ACC112 (cell line): ENCODE measurements around the gene LIN37.

Experiments used
- H2AFZ ChIP-seq: fragments of 200-600 bp; sonication (generic); one replicate; pipeline ENCODE4 v1.6.0; 2017; ENCODE audit warnings: antibody characterized with exemption, low read length; ENCODE audit not compliant: unreplicated experiment
- H3K27ac ChIP-seq: fragments of 200-600 bp; sonication (generic); 2 replicates; pipeline ENCODE4 v1.5.1; 2014; ENCODE audit warnings: low read depth, mild to moderate bottlenecking, antibody characterized with exemption, low read length, moderate library complexity
- H3K27me3 ChIP-seq: fragments of 200-600 bp; sonication (generic); 2 replicates; pipeline ENCODE4 v1.6.1; 2014; ENCODE audit warnings: mild to moderate bottlenecking, antibody characterized with exemption, low read length, moderate library complexity, mixed read lengths; ENCODE audit not compliant: insufficient read depth
- H3K36me3 ChIP-seq: fragments of 200-600 bp; sonication (generic); 2 replicates; pipeline ENCODE4 v1.6.1; 2016; ENCODE audit warnings: mild to moderate bottlenecking, antibody characterized with exemption, low read length, moderate library complexity, mixed read lengths; ENCODE audit not compliant: insufficient read depth
- H3K4me1 ChIP-seq: fragments of 200-600 bp; sonication (generic); one replicate; pipeline ENCODE4 v1.6.1; 2016; ENCODE audit warnings: low read length, mixed read lengths; ENCODE audit not compliant: insufficient read depth, unreplicated experiment, control insufficient read depth
- H3K4me3 ChIP-seq: fragments of 200-600 bp; sonication (generic); 2 replicates; pipeline ENCODE4 v1.5.1; 2014; ENCODE audit warnings: mild to moderate bottlenecking, low read depth, low read length
- H3K79me2 ChIP-seq: fragments of 200-600 bp; sonication (generic); one replicate; pipeline ENCODE4 v1.6.0; 2016; ENCODE audit warnings: low read length; ENCODE audit not compliant: control insufficient read depth, unreplicated experiment, insufficient read depth

Gene LIN37

DNA sequence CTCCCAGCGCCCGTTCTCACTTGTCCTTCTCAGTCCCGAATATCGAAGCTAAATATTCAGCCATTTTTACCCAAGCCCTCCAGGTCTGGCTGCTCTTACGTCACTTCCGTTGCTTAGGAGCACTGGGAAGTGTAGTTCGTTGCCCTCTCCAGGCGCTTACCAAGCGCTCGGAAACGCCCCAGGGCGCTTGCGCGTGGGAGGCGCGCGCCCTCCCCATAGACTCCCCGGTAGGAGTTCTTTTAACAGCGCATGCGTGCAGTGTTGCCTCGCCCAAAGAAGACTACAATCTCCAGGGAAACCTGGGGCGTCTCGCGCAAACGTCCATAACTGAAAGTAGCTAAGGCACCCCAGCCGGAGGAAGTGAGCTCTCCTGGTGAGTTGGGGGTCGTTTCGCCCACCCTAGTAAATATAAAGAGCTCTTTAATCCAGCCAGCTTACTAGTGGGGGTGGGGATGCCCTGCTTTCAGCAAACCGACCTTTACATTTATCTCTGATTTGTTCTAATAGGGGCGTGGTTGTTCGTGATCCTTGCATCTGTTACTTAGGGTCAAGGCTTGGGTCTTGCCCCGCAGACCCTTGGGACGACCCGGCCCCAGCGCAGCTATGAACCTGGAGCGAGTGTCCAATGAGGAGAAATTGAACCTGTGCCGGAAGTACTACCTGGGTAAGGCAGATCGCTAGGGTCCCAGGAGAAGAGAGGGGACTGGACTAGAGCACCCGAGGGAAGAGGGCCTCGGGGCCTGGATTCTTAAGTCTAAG is 2.9 kb upstream of the LIN37 start, which contains the start of the genes PSENEN and U2AF1L4:
TSS of gene PSENEN (plus strand) at position 324 of the 759 bp plus-strand sequence. CDS start at position 604, 280 bp downstream.
TSS of gene U2AF1L4 (minus strand) at position 91 of the 759 bp plus-strand sequence. CDS start at position 64, 27 bp downstream.
- Histone ChIP-seq H3K27me3 (no peaks in the 10 kb centered on the region), H3K27ac (peak within 1 kb of the TSS; percentile 96), H3K36me3 (no peaks in the 10 kb centered on the region), H3K4me3 (peak within 1 kb of the TSS; percentile 100), H3K79me2 (peaks cover 18% of the 10 kb centered on the region), H2AFZ (peak within 1 kb of the TSS; percentile 85), H3K4me1 (peaks cover 10% of the 10 kb centered on the region)

DNA sequence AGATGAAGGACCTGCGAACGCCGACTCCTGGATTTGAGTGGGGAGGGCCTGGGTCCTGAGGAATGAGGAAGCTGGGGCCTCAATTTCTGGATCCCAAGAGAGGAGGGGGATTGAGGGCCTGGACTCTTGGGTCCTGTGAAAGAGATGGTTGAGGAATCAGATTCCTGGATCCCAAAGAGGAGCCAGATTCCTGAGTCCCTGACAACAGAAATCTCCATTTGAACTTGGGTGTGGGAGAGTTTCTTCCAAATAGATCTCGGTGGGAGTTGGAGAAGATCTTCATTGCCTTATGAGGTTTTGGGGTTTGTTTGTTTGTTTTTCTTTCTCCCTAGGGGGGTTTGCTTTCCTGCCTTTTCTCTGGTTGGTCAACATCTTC is 2.3 kb upstream of the LIN37 start:
- peaks cover 10% of the 10 kb centered on the region for H3K4me1 ChIP-seq
- peak overlapping the region; percentile 69 for H2AFZ ChIP-seq
- H3K79me2 ChIP-seq = peaks cover 18% of the 10 kb centered on the region
- peak overlapping the region; percentile 96; the same call in 1 of the 2 replicates for H3K27ac ChIP-seq
- no peaks in the 10 kb centered on the region for H3K27me3 ChIP-seq
- no peaks in the 10 kb centered on the region for H3K36me3 ChIP-seq
- peak overlapping the region; percentile 100 for H3K4me3 ChIP-seq

DNA sequence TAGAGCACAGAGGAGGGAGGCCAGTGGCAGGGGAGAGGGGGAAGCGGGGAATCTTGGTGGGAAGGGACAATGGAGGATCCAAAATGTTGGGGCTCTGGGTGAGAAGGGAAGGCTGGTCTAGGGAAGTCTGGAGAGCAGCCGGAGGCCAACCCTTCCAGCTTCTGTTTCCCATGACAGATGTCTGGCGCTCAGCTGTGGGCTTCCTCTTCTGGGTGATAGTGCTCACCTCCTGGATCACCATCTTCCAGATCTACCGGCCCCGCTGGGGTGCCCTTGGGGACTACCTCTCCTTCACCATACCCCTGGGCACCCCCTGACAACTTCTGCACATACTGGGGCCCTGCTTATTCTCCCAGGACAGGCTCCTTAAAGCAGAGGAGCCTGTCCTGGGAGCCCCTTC is 1.8 kb upstream of the LIN37 start:
- Histone ChIP-seq H3K4me3 (peak overlapping the region; percentile 100), H3K79me2 (peaks cover 18% of the 10 kb centered on the region), H3K27ac (no peak overlapping the region), H3K4me1 (peaks cover 10% of the 10 kb centered on the region), H3K27me3 (no peaks in the 10 kb centered on the region), H3K36me3 (no peaks in the 10 kb centered on the region), H2AFZ (no peak overlapping the region)

DNA sequence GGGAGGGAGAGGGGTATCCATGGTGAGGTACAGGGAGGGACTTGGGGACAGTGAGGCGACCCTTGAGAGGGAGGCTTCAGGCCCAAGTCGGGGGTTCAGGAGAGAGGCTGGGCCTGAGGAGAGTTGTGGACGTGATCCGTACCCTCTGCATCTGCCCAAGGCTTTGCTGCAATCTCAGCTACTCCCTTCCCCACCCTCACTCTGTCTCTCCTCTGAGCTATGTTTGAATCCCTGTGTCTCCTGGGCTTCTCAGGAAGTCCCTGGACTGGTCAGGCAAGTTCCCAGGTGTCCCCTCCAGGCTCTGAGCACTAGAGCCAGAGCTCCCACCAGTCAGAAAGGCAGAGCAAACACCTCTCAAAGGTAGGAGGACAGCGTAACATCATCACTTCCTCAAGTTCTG is 1.8 kb downstream of the LIN37 start:
- Histone ChIP-seq H3K4me1 (peaks cover 14% of the 10 kb centered on the region), H3K36me3 (no peaks in the 10 kb centered on the region), H2AFZ (no peak overlapping the region), H3K4me3 (no peak overlapping the region), H3K27me3 (no peaks in the 10 kb centered on the region), H3K27ac (no peak overlapping the region), H3K79me2 (peaks cover 18% of the 10 kb centered on the region)

DNA sequence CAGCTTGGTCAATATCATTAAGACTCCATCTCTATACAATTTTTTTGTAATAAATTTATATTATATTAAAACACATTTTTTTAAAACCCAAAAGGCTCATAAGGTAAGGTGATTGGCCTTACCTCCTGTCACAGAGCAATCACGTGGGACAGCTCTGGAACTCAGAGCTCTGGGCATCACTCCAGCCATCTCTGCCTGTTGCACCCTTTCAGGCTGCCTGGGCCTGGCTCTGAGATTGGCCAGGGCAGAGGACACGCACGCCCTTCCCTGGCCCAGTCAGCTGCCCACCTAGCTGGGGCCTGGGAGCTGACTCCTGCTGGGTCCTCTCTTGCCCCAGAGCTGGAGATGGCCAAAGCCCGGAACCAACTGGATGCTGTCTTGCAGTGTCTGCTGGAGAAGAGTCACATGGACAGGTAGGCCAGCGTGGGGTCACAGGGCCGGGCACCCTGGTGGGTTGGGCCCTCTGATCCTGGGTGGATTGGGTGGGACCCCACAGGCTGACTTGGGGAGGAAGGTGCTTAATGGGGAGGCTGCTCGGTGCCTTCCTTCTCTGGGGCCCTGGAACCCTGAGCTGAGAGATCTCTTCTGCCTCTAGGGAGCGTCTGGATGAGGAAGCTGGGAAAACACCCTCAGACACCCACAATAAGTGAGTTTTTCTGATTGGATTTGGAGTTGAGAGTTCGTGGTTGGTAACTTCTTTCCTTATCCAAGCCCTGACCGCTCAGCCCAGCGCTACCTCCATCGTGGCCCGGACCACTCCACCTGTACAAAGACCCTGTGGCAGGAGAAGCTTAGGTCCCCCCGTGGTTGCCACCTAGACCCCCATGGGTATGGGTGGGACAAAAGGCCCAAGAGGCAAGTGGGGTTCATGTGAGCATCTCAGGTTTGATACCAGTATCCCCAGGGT is 3.7 kb downstream of the LIN37 start:
- Histone ChIP-seq H3K4me3 (no peak overlapping the region), H3K27me3 (no peaks in the 10 kb centered on the region), H3K79me2 (peaks cover 5% of the 10 kb centered on the region), H3K27ac (no peak overlapping the region), H2AFZ (no peak overlapping the region), H3K36me3 (no peaks in the 10 kb centered on the region), H3K4me1 (peaks cover 14% of the 10 kb centered on the region)

DNA sequence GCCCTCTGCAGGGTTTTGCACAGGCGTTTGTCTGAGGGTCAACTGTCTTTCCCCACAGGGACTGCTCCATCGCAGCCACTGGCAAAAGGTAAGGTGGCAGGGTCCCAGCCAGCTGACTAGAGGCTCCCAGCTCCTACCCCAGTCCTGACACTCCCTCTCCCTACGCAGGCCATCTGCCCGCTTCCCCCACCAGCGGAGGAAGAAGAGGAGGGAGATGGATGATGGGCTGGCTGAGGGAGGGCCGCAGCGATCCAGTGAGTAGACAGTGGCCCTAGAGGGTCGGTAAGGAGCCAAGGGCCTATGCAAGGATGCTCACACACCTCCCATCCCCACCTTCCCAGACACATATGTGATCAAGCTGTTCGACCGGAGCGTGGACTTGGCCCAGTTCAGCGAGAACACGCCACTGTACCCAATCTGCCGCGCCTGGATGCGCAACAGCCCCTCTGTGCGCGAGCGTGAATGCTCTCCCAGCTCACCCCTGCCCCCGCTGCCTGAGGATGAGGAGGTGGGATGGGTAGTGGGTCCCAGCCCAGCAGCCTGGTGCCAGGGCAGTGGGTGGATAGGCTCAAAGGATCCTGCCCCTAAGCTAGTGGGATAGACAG is 4.5 kb downstream of the LIN37 start:
- H3K4me1 ChIP-seq = peaks cover 14% of the 10 kb centered on the region
- H3K27me3 ChIP-seq = no peaks in the 10 kb centered on the region
- no peak overlapping the region for H2AFZ ChIP-seq
- no peaks in the 10 kb centered on the region for H3K36me3 ChIP-seq
- H3K4me3 ChIP-seq = no peak overlapping the region
- no peak overlapping the region for H3K27ac ChIP-seq
- H3K79me2 ChIP-seq = peaks cover 5% of the 10 kb centered on the region

DNA sequence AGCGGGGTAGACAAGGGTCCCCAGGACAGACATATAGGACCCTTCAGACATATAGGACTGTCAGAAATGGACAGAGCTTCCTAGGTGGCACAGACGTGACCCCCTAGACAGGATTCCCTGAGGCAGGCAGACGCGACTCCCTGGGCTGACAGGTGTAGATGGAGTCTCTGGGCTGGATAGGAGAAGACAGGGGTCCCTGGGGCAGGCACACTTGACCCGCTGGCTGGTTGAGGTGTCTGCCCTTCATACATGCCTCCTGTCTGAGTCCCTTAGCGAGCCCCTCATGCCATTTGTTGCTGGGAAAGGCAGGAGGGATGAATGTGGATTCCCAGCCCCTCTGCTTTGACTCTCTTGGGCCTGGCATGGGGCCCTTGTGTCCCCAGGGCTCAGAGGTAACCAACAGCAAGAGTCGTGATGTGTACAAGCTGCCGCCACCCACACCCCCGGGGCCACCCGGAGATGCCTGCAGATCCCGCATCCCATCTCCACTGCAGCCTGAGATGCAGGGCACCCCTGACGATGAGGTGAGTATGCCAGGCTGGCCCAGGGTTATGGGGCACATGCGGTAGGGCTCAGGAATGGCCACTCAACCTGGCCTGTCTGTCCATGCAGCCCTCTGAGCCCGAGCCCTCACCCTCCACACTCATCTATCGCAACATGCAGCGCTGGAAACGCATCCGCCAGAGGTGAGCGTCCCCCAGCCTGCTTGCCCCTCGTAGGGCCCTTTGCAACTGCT is 5.4 kb downstream of the LIN37 start:
- peaks cover 5% of the 10 kb centered on the region for H3K79me2 ChIP-seq
- peaks cover 13% of the 10 kb centered on the region for H3K4me1 ChIP-seq
- no peak overlapping the region for H3K27ac ChIP-seq
- no peaks in the 10 kb centered on the region for H3K27me3 ChIP-seq
- no peaks in the 10 kb centered on the region for H3K36me3 ChIP-seq
- H3K4me3 ChIP-seq = no peak overlapping the region
- no peak overlapping the region for H2AFZ ChIP-seq

DNA sequence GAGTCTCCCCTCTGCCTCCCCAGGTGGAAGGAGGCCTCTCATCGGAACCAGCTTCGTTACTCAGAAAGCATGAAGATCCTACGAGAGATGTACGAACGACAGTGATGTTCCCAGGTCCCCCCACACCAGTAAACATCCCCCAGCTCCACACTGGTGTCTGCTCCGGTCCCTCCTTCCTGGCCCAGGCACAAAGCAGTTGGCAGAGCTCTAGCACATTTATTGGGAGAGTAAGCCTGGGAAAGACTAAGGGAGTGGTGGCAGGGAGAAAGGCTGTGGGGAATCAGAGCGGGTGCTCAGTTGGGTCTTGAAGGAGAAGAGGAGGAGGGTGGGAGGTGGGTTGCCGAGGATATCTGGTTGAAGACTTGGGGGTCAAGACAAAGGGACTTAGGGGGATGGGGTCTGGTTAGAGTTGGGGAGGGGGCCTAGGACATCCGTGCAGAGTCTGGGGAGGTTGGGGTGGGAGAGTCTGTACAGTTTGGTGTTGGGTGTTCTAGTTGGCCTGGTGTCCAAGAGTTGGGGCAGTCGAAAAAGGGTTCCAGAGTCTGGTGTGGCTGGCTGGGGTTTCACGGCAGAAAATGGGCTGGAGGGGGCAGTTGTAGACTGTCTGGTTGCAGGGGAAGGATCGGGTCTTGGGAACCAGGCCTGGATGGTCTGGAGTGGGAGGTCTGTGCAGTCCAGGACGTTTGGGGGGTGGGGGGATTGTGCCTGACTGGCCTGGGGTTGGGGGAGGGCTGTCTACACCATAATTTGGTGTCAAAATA is 6.2 kb downstream of the LIN37 start:
- Histone ChIP-seq H3K27me3 (no peaks in the 10 kb centered on the region), H3K27ac (peak overlapping the region; percentile 72), H3K36me3 (no peaks in the 10 kb centered on the region), H2AFZ (no peak overlapping the region), H3K4me1 (peaks cover 18% of the 10 kb centered on the region), H3K79me2 (peaks cover 8% of the 10 kb centered on the region), H3K4me3 (peak overlapping the region; percentile 93)

DNA sequence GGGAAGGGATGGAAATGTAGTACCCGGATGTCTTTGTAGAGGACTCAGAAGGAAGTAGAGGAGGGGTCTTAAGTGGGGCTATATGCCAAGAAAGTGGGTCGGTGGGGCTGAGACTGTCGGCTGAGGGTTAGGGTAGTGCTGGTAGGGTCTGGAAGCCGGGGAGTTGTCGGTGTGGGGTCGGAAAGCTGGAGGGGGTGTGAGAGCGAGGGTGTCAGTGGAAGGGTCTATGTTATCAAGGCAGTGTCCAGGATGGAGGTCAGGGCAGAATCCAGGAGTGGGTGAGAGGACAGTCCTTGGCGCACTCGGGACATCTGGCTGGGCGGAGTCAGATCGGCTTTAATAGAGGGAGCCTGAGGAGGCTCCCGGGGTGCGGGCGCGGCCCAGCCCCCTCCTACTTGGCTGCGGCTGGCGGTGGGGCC is 6.8 kb downstream of the LIN37 start:
- peak overlapping the region; percentile 25 for H2AFZ ChIP-seq
- H3K27me3 ChIP-seq = no peaks in the 10 kb centered on the region
- peak overlapping the region; percentile 72 for H3K27ac ChIP-seq
- no peaks in the 10 kb centered on the region for H3K36me3 ChIP-seq
- peaks cover 18% of the 10 kb centered on the region for H3K4me1 ChIP-seq
- peaks cover 12% of the 10 kb centered on the region for H3K79me2 ChIP-seq
- H3K4me3 ChIP-seq = peak overlapping the region; percentile 93
